ENCODE results near the gene TMEM170A.

TMEM170A gene

GRCh38 chr16:75455677-75456076 lies 8.8 kb downstream of the TMEM170A start:
- TF ChIP-seq, protein P1, sequence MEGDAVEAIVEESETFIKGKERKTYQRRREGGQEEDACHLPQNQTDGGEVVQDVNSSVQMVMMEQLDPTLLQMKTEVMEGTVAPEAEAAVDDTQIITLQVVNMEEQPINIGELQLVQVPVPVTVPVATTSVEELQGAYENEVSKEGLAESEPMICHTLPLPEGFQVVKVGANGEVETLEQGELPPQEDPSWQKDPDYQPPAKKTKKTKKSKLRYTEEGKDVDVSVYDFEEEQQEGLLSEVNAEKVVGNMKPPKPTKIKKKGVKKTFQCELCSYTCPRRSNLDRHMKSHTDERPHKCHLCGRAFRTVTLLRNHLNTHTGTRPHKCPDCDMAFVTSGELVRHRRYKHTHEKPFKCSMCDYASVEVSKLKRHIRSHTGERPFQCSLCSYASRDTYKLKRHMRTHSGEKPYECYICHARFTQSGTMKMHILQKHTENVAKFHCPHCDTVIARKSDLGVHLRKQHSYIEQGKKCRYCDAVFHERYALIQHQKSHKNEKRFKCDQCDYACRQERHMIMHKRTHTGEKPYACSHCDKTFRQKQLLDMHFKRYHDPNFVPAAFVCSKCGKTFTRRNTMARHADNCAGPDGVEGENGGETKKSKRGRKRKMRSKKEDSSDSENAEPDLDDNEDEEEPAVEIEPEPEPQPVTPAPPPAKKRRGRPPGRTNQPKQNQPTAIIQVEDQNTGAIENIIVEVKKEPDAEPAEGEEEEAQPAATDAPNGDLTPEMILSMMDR (IDR thresholded peaks at IDR 0.05; ENCODE audit: extremely low read depth, insufficient read depth, missing control alignments) = no peak
- in situ Hi-C loops (cut with MboI; ENCODE audit: low pct_unique_long_range_greater_than_20kb, low sequenced_read_pairs, unreplicated experiment) = loop anchor here (25.0 kb wide), 1 partner anchor 307 kb away; no protein-coding TSS in a partner anchor
- no peak for DNase-seq (ENCODE audit: low spot score)

DNA sequence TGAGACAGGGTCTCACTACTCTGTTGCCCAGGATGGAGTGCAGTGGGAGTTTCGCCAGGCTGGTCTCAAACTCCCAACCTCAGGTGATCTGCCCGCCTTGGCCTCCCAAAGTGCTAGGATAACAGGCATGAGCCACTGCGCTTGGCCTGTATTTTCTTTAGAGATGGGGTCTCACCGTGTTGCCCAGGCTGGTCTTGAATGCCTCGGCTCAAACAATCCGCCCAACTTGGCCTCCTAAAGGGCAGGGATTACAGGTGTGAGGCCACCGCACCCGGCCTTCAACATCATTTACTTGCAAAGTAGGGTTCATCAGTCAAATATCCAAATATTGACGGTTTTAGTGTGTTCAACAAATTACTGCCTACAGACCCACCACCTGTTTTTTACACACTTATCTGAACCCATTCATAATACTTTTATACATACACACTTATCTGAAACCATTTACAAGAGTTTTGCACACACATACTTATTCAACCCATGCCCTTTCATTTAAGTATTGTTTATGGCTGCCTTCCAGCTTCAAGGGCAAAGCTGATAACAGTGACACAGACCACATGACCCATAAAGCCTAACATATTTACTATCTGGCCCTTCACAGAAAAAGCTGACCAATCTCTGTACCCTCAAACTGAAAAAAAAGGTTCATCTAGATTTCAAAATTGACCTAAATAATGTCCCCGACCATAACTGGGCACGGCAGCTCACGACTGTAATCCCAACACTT lies 11.9 kb downstream of the TMEM170A start:
- in situ Hi-C loops (cut with MboI; ENCODE audit: low pct_unique_long_range_greater_than_20kb, low sequenced_read_pairs, unreplicated experiment) = loop anchor here (25.0 kb wide), 1 partner anchor 310 kb away; no protein-coding TSS in a partner anchor
- no peak for DNase-seq (ENCODE audit: low spot score)

GRCh38 chr16:75446416-75446815 lies 18.1 kb downstream of the TMEM170A start:
- TF ChIP-seq, protein P1 (IDR thresholded peaks at IDR 0.05; ENCODE audit: extremely low read depth, insufficient read depth, missing control alignments) = no peak
- DNase-seq (ENCODE audit: low spot score) = no peak
- in situ Hi-C loops (cut with MboI; ENCODE audit: low pct_unique_long_range_greater_than_20kb, low sequenced_read_pairs, unreplicated experiment) = no loop called here

More for the DNA sequence above, 11.9 kb downstream of the TMEM170A start:
- TF ChIP-seq, protein P1 (IDR thresholded peaks at IDR 0.05; ENCODE audit: extremely low read depth, insufficient read depth, missing control alignments) = no peak

DNA sequence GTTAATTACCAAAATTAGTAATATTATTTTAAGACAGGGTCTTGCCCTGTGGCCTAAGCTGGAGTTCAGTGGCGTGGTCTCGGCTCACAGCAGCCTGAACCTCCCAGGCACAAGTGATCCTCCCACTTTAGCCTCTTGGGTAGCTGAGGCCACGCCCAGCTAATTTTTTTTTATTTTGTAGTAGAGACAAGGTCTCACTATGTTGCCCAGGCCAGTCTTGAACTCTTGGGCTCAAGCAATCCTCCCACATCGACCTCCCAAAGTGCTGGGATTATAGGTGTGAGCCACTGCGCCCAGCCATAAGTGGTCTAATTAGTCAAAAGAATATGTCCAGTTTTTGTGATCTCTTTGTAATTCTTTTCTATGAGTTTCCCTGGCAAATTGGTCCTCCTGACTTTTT lies 19.2 kb downstream of the TMEM170A start:
- TF ChIP-seq, protein P1 (IDR thresholded peaks at IDR 0.05; ENCODE audit: extremely low read depth, insufficient read depth, missing control alignments) = no peak
- no peak for DNase-seq (ENCODE audit: low spot score)
- in situ Hi-C loops (cut with MboI; ENCODE audit: low pct_unique_long_range_greater_than_20kb, low sequenced_read_pairs, unreplicated experiment) = no loop called here

- in situ Hi-C loops (cut with MboI; ENCODE audit: low pct_unique_long_range_greater_than_20kb, low sequenced_read_pairs, unreplicated experiment) = no loop called here
- DNase-seq (ENCODE audit: low spot score) = no peak
These were observed 21.2 kb downstream of the TMEM170A start for GRCh38 chr16:75443298-75443697.

DNA sequence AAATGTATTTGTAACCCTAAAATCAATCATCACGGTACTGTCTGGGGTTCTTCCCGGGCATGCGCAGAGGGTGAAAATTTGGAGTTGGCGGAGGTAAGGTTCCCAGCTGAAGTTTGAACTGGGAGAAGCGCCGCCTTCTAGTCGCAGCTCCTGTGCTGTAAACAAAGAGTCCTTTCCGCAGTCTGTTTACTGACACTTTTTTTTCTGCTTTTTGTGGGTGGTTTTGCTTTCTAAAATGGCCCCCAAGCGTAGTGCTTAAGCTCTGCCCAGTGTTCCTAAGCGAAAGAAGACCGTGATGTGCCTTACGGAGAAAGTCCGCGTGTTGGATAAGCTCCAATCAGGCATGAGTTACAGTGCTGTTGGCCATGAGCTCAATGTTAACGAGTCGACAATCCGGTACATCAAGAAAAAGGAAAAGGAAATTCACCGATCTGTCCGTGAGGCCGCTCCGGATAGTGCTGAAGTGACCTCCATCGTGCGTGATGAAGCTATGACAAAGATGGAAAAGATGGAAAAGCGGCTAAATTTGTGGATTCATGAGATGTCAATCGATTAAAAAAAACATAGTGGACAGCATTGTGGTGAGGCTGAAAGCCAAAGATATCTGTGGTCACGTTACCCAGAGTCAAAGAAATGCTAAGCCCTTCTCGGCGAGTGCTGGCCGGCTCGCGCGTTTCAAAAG lies 30.6 kb downstream of the TMEM170A start:
- TF ChIP-seq, protein P1 (IDR thresholded peaks at IDR 0.05; ENCODE audit: extremely low read depth, insufficient read depth, missing control alignments) = no peak
- DNase-seq (ENCODE audit: low spot score) = peak; percentile 83
- in situ Hi-C loops (cut with MboI; ENCODE audit: low pct_unique_long_range_greater_than_20kb, low sequenced_read_pairs, unreplicated experiment) = no loop called here

More at GRCh38 chr16:75443298-75443697, 21.2 kb downstream of the TMEM170A start:
- TF ChIP-seq, protein P1 (IDR thresholded peaks at IDR 0.05; ENCODE audit: extremely low read depth, insufficient read depth, missing control alignments) = no peak

All from GM13977 (cell line).